Measurements from ENCODE around the gene ALPP.
"Not testable (repeated sequence)": the region's sequence is repeated elsewhere in the genome, so short reads cannot be mapped to it uniquely, and the experiment has no call there.

The ALPP gene

DNA sequence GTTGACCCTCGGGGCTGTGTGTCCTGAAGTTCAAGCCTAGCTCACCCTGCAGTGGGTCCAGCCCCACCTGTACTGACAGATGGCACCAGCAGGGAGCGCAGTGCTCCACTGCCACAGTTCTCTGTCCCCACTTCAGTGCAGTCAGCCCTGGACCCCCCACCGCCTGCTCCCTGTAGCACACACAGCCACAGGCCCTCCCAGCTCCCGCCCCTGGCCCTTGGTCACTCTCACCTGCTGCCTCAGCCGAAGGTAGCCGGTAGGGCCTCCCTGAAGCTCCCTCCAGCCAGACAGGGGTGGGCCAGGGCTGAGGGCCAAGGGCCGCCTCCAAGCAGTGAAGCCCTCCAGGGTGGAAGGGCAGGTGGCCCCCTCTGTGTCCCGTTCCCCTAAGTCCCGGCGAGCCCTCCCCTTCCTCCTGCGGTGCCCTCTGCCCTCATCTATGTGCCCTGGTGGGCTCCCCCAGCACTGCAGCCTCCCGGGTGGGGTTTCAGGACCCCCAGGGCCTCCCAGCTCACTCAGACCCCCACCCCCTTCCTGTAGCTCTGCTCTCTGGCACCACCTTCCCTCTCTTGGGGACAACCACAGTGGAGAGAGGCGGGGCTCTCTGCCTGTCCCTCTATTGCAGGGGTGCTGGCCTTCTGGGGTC, 10.8 kb upstream of the ALPP start:
- DNase-seq (ENCODE audit: low read depth), result no peak
- TF ChIP-seq, protein P1, sequence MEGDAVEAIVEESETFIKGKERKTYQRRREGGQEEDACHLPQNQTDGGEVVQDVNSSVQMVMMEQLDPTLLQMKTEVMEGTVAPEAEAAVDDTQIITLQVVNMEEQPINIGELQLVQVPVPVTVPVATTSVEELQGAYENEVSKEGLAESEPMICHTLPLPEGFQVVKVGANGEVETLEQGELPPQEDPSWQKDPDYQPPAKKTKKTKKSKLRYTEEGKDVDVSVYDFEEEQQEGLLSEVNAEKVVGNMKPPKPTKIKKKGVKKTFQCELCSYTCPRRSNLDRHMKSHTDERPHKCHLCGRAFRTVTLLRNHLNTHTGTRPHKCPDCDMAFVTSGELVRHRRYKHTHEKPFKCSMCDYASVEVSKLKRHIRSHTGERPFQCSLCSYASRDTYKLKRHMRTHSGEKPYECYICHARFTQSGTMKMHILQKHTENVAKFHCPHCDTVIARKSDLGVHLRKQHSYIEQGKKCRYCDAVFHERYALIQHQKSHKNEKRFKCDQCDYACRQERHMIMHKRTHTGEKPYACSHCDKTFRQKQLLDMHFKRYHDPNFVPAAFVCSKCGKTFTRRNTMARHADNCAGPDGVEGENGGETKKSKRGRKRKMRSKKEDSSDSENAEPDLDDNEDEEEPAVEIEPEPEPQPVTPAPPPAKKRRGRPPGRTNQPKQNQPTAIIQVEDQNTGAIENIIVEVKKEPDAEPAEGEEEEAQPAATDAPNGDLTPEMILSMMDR (conservative IDR thresholded peaks at IDR 0.05; ENCODE audit: low read depth, low read length), result peak; percentile 52
- H3K4me3 ChIP-seq (ENCODE audit: low read depth, low read length), result no peak overlapping the region

DNA sequence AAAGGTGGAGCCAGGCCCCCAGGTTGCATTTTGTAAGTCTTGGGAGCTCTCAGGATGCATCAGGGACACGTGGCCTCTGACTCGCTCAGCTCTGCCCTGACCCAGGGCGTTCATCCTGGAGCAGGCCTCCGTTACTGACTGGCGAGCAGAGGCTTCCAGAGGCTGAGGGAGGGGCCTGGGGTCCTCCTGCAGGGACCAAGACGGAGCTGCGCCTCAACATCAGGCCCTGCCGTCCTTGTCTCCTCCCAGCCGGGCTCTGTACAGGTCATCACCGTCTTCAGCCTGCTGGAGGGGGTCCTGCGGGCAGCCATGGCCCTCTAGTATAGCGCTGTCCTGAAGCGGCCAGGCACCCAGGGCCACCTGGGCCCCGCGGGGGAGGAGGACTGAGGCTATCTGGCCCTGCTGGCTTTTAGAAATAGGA, 10.2 kb upstream of the ALPP start:
- no peak overlapping the region for H3K4me3 ChIP-seq (ENCODE audit: low read depth, low read length)
- no peak for DNase-seq (ENCODE audit: low read depth)
- TF ChIP-seq, protein P1 (conservative IDR thresholded peaks at IDR 0.05; ENCODE audit: low read depth, low read length), result no peak

DNA sequence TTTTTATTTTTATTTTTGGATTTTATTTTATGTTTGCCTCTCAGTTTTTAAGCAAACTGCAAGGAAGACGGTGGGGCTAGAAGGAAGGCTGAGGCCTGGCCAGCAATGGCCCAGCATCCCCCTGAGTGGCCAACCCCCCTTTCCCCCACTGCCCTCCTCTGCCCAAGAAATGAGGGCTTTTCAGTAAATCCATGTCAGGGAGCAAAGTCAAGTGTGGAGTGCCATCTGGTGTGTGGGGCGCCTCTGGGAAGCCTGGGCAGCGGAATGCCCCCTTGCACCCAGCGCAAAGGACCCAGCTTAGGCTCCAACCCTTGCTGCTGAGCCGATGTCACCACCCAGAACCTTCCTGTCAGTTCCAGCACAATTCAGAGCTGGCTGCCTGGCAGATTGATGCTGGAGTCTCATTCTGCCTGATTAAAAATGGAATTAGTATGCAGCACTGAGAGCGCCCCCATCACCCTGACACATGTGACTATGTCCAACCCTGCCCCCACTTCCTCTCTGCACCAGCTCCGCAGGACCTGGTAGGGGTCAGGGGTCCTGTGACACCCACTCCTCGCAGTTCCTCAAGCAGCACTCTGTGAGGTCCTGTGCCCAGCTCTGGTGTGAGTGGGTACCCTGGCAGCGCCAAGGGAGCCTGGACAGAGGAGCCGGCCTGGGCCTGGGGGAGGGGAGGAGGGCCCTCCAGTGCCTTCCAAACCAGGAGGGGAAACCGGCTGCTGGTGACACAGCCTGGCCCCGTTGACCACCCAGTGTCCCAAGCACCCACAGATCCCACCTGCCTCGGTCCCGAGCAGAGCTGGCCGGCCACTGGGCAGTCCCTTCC, 9.2 kb upstream of the ALPP start:
- TF ChIP-seq, protein P1 (conservative IDR thresholded peaks at IDR 0.05; ENCODE audit: low read depth, low read length), result no peak
- DNase-seq (ENCODE audit: low read depth), result no peak
- H3K4me3 ChIP-seq (ENCODE audit: low read depth, low read length), result no peak overlapping the region

DNA sequence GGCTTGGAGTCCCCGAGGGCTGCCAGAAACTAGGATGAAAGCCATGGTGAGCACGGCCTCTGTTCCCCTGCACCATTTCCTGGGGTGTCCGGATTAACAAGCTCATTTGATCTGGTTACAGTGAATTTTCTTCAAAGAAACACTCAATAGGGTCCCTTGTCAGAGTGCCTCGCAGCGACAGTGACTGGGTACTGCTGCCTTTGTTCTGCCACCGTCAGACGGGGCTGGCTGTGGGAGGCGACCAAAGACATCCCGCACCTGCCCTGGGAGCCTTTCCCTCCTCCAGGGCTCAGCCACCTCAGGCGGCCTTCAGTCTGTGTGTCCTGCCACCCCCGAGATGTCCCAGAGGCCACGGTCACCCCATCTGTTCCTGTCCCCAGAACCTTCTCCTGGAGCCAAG, 8.5 kb upstream of the ALPP start:
- DNase-seq (ENCODE audit: low read depth); H3K4me3 ChIP-seq (ENCODE audit: low read depth, low read length): not testable (repeated sequence)

DNA sequence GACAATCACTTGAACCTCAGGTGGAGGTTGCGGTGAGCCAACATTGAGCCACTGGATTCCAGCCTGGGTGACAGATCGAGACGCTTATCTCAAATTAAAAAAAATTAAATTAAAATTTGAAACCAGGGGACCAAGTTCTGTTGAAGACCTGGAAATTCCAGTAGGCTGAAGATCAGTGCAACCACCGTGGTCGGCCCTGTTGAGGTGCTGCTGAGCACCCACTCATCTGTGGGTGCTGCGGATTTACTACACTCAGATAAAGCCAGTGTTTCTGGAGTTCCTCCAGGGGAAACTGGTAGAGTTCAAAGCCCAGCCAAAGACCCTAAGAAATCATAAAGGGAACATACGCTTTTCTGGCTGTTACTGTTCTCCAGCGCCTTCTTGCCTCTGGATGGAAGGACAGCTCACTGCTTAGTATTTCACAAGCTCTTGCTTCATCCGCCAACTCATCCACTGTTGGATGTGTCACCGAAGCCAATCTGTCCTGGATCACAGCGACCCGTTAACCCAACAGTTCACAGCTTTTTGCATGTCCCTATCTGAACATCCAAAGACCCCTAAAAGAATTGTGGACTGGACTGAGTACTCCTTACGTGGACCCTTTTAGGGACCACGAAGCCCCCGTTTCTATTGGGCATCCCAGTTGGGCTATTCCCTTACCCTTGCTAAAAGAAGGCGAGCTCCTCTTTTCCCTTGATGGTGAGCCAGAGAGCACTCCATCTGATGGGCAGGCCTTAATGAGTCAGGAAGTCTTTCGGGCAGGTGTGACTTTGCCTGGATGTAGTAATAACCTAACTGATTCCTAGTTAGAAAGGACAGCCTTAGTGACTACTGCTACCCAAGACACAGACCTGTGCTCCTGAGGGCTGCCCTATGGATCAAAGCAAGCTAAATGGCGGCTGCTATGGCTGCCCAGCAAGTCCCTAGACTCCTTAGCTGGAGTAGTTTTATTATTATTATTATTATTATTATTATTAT, 6.0 kb upstream of the ALPP start:
- peak; percentile 50 for DNase-seq (ENCODE audit: low read depth)
- H3K4me3 ChIP-seq (ENCODE audit: low read depth, low read length), result no peak overlapping the region
- TF ChIP-seq, protein P1 (conservative IDR thresholded peaks at IDR 0.05; ENCODE audit: low read depth, low read length), result no peak

DNA sequence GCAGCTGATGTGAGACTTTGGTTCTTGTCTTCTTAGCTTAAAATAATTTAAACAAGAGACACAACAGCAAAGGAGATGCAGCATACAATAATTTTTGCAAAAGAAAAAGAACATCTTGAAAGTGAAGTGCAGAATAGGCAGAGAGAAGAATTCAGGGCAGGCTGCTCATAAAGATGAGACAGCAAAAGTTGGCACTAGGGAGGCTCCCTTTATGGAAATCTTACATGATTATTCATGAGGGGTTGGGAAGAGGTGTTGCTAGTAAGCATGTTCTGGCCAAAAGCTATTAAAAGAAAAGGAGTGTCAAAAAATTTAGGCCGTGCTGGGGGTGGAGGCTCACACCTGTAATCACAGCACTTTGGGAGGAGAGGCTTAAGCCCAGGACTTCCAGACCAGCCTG, 4.2 kb upstream of the ALPP start:
- no peak overlapping the region for H3K4me3 ChIP-seq (ENCODE audit: low read depth, low read length)
- TF ChIP-seq, protein P1 (conservative IDR thresholded peaks at IDR 0.05; ENCODE audit: low read depth, low read length), result no peak
- no peak for DNase-seq (ENCODE audit: low read depth)

DNA sequence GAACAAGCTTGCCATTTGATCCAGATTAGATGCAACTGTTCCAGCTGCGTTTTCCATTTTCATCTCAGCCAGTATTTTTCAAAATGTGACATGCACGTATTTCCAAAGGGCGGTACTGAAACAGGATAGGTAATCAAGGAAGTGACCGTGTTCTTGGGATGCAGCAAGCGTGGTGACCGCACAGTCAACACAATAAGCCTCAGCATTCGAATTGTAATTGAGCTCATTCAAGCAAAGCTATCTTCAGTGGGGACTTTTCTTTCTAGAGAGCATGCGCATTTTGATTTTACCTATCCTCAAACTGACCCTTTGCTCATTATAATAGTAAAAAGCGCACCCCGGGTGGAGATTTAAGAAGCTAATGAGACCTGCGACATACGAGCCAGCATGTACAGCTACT, 3.4 kb upstream of the ALPP start:
- TF ChIP-seq, protein P1 (conservative IDR thresholded peaks at IDR 0.05; ENCODE audit: low read depth, low read length), result no peak
- DNase-seq (ENCODE audit: low read depth), result no peak
- no peak overlapping the region for H3K4me3 ChIP-seq (ENCODE audit: low read depth, low read length)

Measured in choroid plexus epithelial cell (primary cell).